Measurements from ENCODE around the gene AP3D1. TPM values are rescaled to one million over a fixed set of nuclear protein-coding genes. Genes with fewer than 3 reads are reported as not detected.
"Not testable (repeated sequence)": the region's sequence is repeated elsewhere in the genome, so short reads cannot be mapped to it uniquely, and the experiment has no call there.

AP3D1 gene
- total and polyA plus RNA-seq, 5 donors from 2014 or later, result 12.0 to 78.0 (median 13.3) TPM

GRCh38 chr19:2097886-2098327 lies 53.5 kb downstream of the AP3D1 start:
- no peak overlapping the region for H3K4me3 ChIP-seq (ENCODE audit: low read depth, low read length)
- H3K27me3 ChIP-seq (ENCODE audit: control insufficient read depth, insufficient read depth, low read length), result no peaks in the 10 kb centered on the region
- H3K27ac ChIP-seq (ENCODE audit: insufficient read depth, low read length, poor library complexity, severe bottlenecking), result peak overlapping the region; percentile 88
- Mint-ChIP-seq H3K9me3 (peaks cover 0 to 3% (median 0%) of the 10 kb centered on the region in 7 donors), H3K4me3 (peak overlapping the region in 3 of 4 donors; percentile 11 to 66 (median 59)), H3K27ac (peak overlapping the region in 2 of 3 donors; percentile 14 to 90), H3K4me1 (peaks cover 0 to 27% (median 13%) of the 10 kb centered on the region in 4 donors), H3K27me3 (peaks cover 4% of the 10 kb centered on the region), H3K36me3 (peaks cover 10% of the 10 kb centered on the region)
- DNase-seq, result no peak
- peaks cover 40% of the 10 kb centered on the region for H3K4me1 ChIP-seq (ENCODE audit: control insufficient read depth, insufficient read depth, low read length, poor library complexity, severe bottlenecking)
- no peaks in the 10 kb centered on the region for H3K9me3 ChIP-seq (ENCODE audit: control insufficient read depth in 2 of 2, low read length in 2 of 2)
- peaks cover 30% of the 10 kb centered on the region for H3K36me3 ChIP-seq (ENCODE audit: control insufficient read depth, insufficient read depth, low read length)
- no peak for ATAC-seq (ENCODE audit: low read depth in 2 of 2)

DNA sequence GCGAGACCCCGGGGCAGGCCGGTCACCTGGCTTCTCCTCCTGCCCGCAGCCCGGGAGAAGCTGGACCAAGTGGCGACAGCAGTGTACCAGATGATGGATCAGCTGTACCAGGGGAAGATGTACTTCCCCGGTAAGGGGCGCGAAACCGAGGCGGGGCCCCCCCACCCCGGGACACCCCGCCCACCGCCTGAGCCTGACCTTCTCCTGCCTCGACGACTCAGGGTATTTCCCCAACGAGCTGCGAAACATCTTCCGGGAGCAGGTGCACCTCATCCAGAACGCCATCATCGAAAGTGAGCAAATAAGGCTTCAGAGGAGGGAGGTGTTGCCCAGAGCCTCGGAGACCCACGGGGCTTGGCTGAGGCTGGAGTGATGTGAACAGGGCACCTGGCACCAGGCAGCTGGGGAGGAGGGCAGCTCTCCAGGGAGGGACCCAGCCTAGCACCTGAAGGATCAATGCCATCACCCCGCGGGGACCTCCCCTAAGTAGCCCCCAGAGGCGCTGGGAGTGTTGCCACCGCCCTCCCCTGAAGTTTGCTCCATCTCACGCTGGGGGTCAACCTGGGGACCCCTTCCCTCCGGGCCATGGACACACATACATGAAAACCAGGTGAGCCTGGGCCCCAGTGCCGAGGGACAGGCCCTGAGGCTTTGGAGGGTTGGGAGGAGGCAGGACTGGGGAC lies 54.0 kb downstream of the AP3D1 start:
- Mint-ChIP-seq H3K4me3 (peak overlapping the region; percentile 88 to 98 (median 90)), H3K4me1 (peaks cover 0 to 32% (median 13%) of the 10 kb centered on the region in 4 donors), H3K27ac (peak overlapping the region; percentile 69 to 96 (median 90)), H3K36me3 (peaks cover 10% of the 10 kb centered on the region), H3K9me3 (peaks cover 0 to 3% (median 0%) of the 10 kb centered on the region in 7 donors), H3K27me3 (peaks cover 4% of the 10 kb centered on the region)
- H3K27ac ChIP-seq (ENCODE audit: insufficient read depth, low read length, poor library complexity, severe bottlenecking), result peak overlapping the region; percentile 88
- peaks cover 44% of the 10 kb centered on the region for H3K4me1 ChIP-seq (ENCODE audit: control insufficient read depth, insufficient read depth, low read length, poor library complexity, severe bottlenecking)
- no peaks in the 10 kb centered on the region for H3K9me3 ChIP-seq (ENCODE audit: control insufficient read depth in 2 of 2, low read length in 2 of 2)
- H3K36me3 ChIP-seq (ENCODE audit: control insufficient read depth, insufficient read depth, low read length), result peaks cover 30% of the 10 kb centered on the region
- no peaks in the 10 kb centered on the region for H3K27me3 ChIP-seq (ENCODE audit: control insufficient read depth, insufficient read depth, low read length)
- H3K4me3 ChIP-seq (ENCODE audit: low read depth, low read length), result peak overlapping the region; percentile 41
- ATAC-seq (ENCODE audit: low read depth in 2 of 2), result no peak
- DNase-seq, result peak in 2 of 3 donors; percentile 55 to 61

DNA sequence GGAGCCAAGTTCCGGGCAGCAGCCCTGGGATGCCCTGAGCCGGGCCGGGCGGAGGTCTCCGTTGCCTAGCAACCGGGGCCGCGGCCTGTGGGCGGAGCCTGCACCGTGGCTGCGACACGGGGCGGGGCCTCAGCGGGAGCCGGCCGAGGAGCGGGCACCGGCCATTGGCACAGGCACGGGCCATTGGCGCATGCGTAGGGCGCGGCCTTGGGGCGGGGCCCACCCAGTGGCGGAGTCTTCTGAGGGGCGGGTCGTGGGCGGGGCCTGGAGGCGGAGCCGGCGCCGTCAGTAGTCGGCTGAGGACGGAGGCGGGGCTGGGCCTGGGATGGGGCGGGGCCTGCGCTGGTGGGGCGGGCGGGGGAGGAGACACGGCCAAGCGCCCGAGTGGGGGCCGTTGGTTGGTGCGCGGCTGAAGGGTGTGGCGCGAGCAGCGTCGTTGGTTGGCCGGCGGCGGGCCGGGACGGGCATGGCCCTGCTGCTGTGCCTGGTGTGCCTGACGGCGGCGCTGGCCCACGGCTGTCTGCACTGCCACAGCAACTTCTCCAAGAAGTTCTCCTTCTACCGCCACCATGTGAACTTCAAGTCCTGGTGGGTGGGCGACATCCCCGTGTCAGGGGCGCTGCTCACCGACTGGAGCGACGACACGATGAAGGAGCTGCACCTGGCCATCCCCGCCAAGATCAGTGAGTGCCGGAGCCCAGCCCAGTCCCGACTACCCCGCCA lies 54.7 kb downstream of the AP3D1 start, which contains the start of gene IZUMO4:
Gene IZUMO4 (plus strand): TSS at position 436 of the 723 bp plus-strand sequence. CDS start 31 bp downstream, at position 467.
- Mint-ChIP-seq H3K36me3 (peaks cover 6% of the 10 kb centered on the region), H3K9me3 (peaks cover 0 to 3% (median 0%) of the 10 kb centered on the region in 7 donors), H3K4me3 (peak within 1 kb of the TSS; percentile 96 to 99 (median 98)), H3K27ac (peak within 1 kb of the TSS; percentile 94 to 97 (median 96)), H3K27me3 (peaks cover 4% of the 10 kb centered on the region), H3K4me1 (peaks cover 0 to 38% (median 13%) of the 10 kb centered on the region in 4 donors)
- peaks cover 25% of the 10 kb centered on the region for H3K36me3 ChIP-seq (ENCODE audit: control insufficient read depth, insufficient read depth, low read length)
- ATAC-seq (ENCODE audit: low read depth in 2 of 2), result peak; percentile 83 to 85
- no peaks in the 10 kb centered on the region for H3K27me3 ChIP-seq (ENCODE audit: control insufficient read depth, insufficient read depth, low read length)
- DNase-seq, result peak; percentile 96 to 100 (median 100)
- H3K4me1 ChIP-seq (ENCODE audit: control insufficient read depth, insufficient read depth, low read length, poor library complexity, severe bottlenecking), result peaks cover 48% of the 10 kb centered on the region
- peak within 1 kb of the TSS; percentile 67 for H3K4me3 ChIP-seq (ENCODE audit: low read depth, low read length)
- H3K27ac ChIP-seq (ENCODE audit: insufficient read depth, low read length, poor library complexity, severe bottlenecking), result peak within 1 kb of the TSS; percentile 88
- H3K9me3 ChIP-seq (ENCODE audit: control insufficient read depth in 2 of 2, low read length in 2 of 2), result no peaks in the 10 kb centered on the region

GRCh38 chr19:2096034-2096479 lies 55.3 kb downstream of the AP3D1 start, which contains the start of gene MOB3A:
TSS of gene MOB3A (minus strand) at chr19:2096326. CDS start at chr19:2078560, 17,766 bp downstream.
- ATAC-seq (ENCODE audit: low read depth in 2 of 2) (peak; percentile 50), DNase-seq (peak in 2 of 3 donors; percentile 94 to 97)
- H3K27me3 Mint-ChIP-seq, result peaks cover 4% of the 10 kb centered on the region
- peaks cover 6% of the 10 kb centered on the region for H3K36me3 Mint-ChIP-seq
- Histone ChIP-seq H3K4me3 (ENCODE audit: low read depth, low read length) (peak within 1 kb of the TSS; percentile 89), H3K9me3 (ENCODE audit: control insufficient read depth in 2 of 2, low read length in 2 of 2) (no peaks in the 10 kb centered on the region), H3K27me3 (ENCODE audit: control insufficient read depth, insufficient read depth, low read length) (no peaks in the 10 kb centered on the region), H3K27ac (ENCODE audit: insufficient read depth, low read length, poor library complexity, severe bottlenecking) (peak within 1 kb of the TSS; percentile 88), H3K4me1 (ENCODE audit: control insufficient read depth, insufficient read depth, low read length, poor library complexity, severe bottlenecking) (peaks cover 52% of the 10 kb centered on the region), H3K36me3 (ENCODE audit: control insufficient read depth, insufficient read depth, low read length) (peaks cover 19% of the 10 kb centered on the region)
- H3K4me1 Mint-ChIP-seq, result peaks cover 0 to 40% (median 14%) of the 10 kb centered on the region in 4 donors
- H3K4me3 Mint-ChIP-seq, result peak within 1 kb of the TSS; percentile 96 to 99 (median 98)
- peaks cover 0 to 3% (median 0%) of the 10 kb centered on the region in 7 donors for H3K9me3 Mint-ChIP-seq
- peak within 1 kb of the TSS; percentile 94 to 97 (median 96) for H3K27ac Mint-ChIP-seq

DNA sequence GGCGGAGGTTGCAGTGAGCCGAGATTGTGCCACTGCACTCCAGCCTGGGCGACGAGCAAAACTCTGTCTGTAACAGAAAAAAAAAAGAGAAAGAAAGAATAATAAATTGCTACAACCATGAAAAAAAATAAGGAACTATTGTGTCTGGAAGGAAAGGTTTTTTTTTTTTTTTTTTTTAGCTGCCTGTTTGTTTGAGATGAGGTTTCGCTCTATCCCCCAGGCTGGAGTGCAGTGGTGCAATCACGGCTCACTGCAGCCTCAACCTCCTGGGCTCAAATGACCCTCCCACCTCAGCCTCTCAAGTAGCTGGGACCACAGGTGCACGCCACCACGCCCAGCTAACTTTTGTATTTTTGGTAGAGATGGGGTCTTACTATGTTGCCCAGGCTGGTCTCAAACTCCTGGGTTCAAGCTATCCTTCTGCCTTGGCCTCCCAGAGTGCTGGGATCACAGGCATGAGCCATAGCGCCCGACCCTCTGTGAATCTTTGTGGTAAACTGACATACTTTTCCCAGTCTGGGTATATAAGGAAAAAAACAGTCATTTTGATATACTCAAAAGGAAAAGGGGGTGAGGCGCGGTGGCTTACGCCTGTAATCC lies 59.3 kb downstream of the AP3D1 start:
- peaks cover 81% of the 10 kb centered on the region for H3K4me1 ChIP-seq (ENCODE audit: control insufficient read depth, insufficient read depth, low read length, poor library complexity, severe bottlenecking)
- H3K9me3 Mint-ChIP-seq; H3K27ac Mint-ChIP-seq; H3K36me3 ChIP-seq (ENCODE audit: control insufficient read depth, insufficient read depth, low read length); H3K27ac ChIP-seq (ENCODE audit: insufficient read depth, low read length, poor library complexity, severe bottlenecking); H3K4me3 ChIP-seq (ENCODE audit: low read depth, low read length); H3K27me3 ChIP-seq (ENCODE audit: control insufficient read depth, insufficient read depth, low read length); H3K27me3 Mint-ChIP-seq; DNase-seq; H3K9me3 ChIP-seq (ENCODE audit: control insufficient read depth in 2 of 2, low read length in 2 of 2); H3K36me3 Mint-ChIP-seq; ATAC-seq (ENCODE audit: low read depth in 2 of 2): not testable (repeated sequence)
- Mint-ChIP-seq H3K4me3 (peak overlapping the region in 3 of 4 donors; percentile 28 to 98 (median 28)), H3K4me1 (peaks cover 14 to 78% (median 48%) of the 10 kb centered on the region in 4 donors)

GRCh38 chr19:2089727-2090053 lies 61.7 kb downstream of the AP3D1 start:
- Histone ChIP-seq H3K27ac (ENCODE audit: insufficient read depth, low read length, poor library complexity, severe bottlenecking) (peak overlapping the region; percentile 74), H3K36me3 (ENCODE audit: control insufficient read depth, insufficient read depth, low read length) (peaks cover 6% of the 10 kb centered on the region), H3K27me3 (ENCODE audit: control insufficient read depth, insufficient read depth, low read length) (no peaks in the 10 kb centered on the region), H3K9me3 (ENCODE audit: control insufficient read depth in 2 of 2, low read length in 2 of 2) (no peaks in the 10 kb centered on the region), H3K4me1 (ENCODE audit: control insufficient read depth, insufficient read depth, low read length, poor library complexity, severe bottlenecking) (peaks cover 88% of the 10 kb centered on the region), H3K4me3 (ENCODE audit: low read depth, low read length) (peak overlapping the region; percentile 50)
- ATAC-seq (ENCODE audit: low read depth in 2 of 2) (no peak), DNase-seq (no peak)
- peaks cover 16 to 86% (median 58%) of the 10 kb centered on the region in 4 donors for H3K4me1 Mint-ChIP-seq
- H3K27ac Mint-ChIP-seq, result peak overlapping the region; percentile 89 to 93 (median 93)
- peaks cover 11% of the 10 kb centered on the region for H3K27me3 Mint-ChIP-seq
- H3K9me3 Mint-ChIP-seq, result peaks cover 0 to 2% (median 0%) of the 10 kb centered on the region in 7 donors
- H3K36me3 Mint-ChIP-seq, result peaks cover 10% of the 10 kb centered on the region
- H3K4me3 Mint-ChIP-seq, result peak overlapping the region; percentile 38 to 95 (median 76)

GRCh38 chr19:2089001-2089711 lies 62.2 kb downstream of the AP3D1 start:
- H3K4me1 ChIP-seq (ENCODE audit: control insufficient read depth, insufficient read depth, low read length, poor library complexity, severe bottlenecking), result peaks cover 82% of the 10 kb centered on the region
- H3K9me3 ChIP-seq (ENCODE audit: control insufficient read depth in 2 of 2, low read length in 2 of 2), result no peaks in the 10 kb centered on the region
- peak overlapping the region; percentile 50 for H3K4me3 ChIP-seq (ENCODE audit: low read depth, low read length)
- Mint-ChIP-seq H3K4me1 (peaks cover 16 to 81% (median 53%) of the 10 kb centered on the region in 4 donors), H3K27me3 (peaks cover 11% of the 10 kb centered on the region), H3K36me3 (peaks cover 5% of the 10 kb centered on the region), H3K9me3 (peaks cover 0 to 2% (median 0%) of the 10 kb centered on the region in 7 donors), H3K27ac (peak overlapping the region; percentile 89 to 93 (median 93)), H3K4me3 (peak overlapping the region; percentile 60 to 96 (median 86))
- no peaks in the 10 kb centered on the region for H3K27me3 ChIP-seq (ENCODE audit: control insufficient read depth, insufficient read depth, low read length)
- H3K36me3 ChIP-seq (ENCODE audit: control insufficient read depth, insufficient read depth, low read length), result peaks cover 6% of the 10 kb centered on the region
- ATAC-seq (ENCODE audit: low read depth in 2 of 2) (no peak), DNase-seq (no peak)
- H3K27ac ChIP-seq (ENCODE audit: insufficient read depth, low read length, poor library complexity, severe bottlenecking), result peak overlapping the region; percentile 74

All from CD4-positive, CD25-positive, alpha-beta regulatory T cell (primary cell).